Left kidney (tissue), 2 donors: ENCODE results near the gene TCF3. TPM values are rescaled to one million over a fixed set of nuclear protein-coding genes. Genes with fewer than 3 reads are reported as not detected.
"Not testable (repeated sequence)": the region's sequence is repeated elsewhere in the genome, so short reads cannot be mapped to it uniquely, and the experiment has no call there.

Experiments
- DNase-seq: peaks from one replicate; pipeline ENCODE4 v3.0.0-alpha.2; 2013
- polyA plus RNA-seq: library from polyadenylated mRNA; unstranded; fragments of 120-200 nt; gene quantifications from one replicate; pipeline ENCODE4 v1.2.1, GENCODE V29; 2013; ENCODE audit not compliant: insufficient read length

The TCF3 gene
- polyA plus RNA-seq, 1 donor: 98.9 TPM

- no peak for DNase-seq
These were observed 849 bp upstream of the TCF3 start for GRCh38 chr19:1653300-1653628.

GRCh38 chr19:1651568-1652291 is 685 bp downstream of the TCF3 start:
- peak; percentile 48 for DNase-seq

- peak; percentile 38 for DNase-seq
These were observed 1.5 kb downstream of the TCF3 start for GRCh38 chr19:1650650-1651567.

- DNase-seq: no peak
These were observed 2.4 kb downstream of the TCF3 start for GRCh38 chr19:1649706-1650649.

GRCh38 chr19:1648920-1649541 is 3.4 kb downstream of the TCF3 start:
- DNase-seq: no peak

- no peak for DNase-seq
These were observed 4.0 kb downstream of the TCF3 start for GRCh38 chr19:1648459-1648849.

- DNase-seq: no peak
These were observed 4.6 kb downstream of the TCF3 start for GRCh38 chr19:1647501-1648458.

GRCh38 chr19:1646659-1647453 is 5.6 kb downstream of the TCF3 start:
- DNase-seq: no peak

GRCh38 chr19:1646149-1646548 is 6.3 kb downstream of the TCF3 start:
- no peak for DNase-seq

GRCh38 chr19:1645299-1645698 is 7.1 kb downstream of the TCF3 start:
- no peak for DNase-seq

- no peak for DNase-seq
These were observed 8.3 kb downstream of the TCF3 start for GRCh38 chr19:1644070-1644469.

GRCh38 chr19:1640893-1641448 is 11.4 kb downstream of the TCF3 start:
- not testable (repeated sequence) for DNase-seq

GRCh38 chr19:1636325-1637236 is 15.8 kb downstream of the TCF3 start:
- no peak for DNase-seq

GRCh38 chr19:1634938-1635243 is 17.5 kb downstream of the TCF3 start:
- no peak for DNase-seq

- no peak for DNase-seq
These were observed 18.0 kb downstream of the TCF3 start for GRCh38 chr19:1634242-1634937.

- DNase-seq: no peak
These were observed 19.1 kb downstream of the TCF3 start for GRCh38 chr19:1633269-1633826.

- DNase-seq: no peak
These were observed 19.8 kb downstream of the TCF3 start for GRCh38 chr19:1632462-1633268.
